ENCODE data around the gene TNFRSF4.

Gene TNFRSF4

DNA sequence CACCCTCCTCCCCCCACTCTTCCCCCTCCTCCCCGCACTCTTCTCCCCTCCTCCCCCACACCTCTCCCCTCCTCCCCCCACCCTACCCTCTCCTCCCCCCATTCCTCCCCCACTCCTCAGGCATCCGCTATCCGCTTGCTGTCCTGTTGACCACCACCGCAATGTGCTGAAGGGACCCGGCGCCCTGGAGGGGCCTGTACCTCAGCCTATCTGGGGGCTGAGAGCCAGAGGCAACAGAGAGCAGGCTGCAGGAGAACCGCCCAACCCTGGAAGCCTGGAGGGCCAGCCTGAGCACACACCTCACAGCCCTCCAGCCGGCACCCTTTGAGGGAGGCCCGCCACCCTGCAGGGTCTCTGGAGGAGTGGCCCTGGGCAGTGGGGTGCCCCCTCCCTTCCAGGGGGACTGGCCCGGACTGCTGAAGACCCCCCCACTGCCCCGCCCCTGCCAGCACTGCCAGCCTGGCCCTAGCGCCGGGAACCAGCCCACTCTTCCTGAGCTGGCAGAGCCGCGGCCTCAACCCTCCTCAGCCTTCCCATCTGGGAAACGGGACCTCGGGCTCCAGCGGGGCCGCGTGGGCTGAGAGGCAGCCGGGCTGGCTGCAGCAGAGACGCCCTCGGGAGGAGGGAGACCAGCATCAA, 31.3 kb upstream of the TNFRSF4 start:
- no peak for DNase-seq

DNA sequence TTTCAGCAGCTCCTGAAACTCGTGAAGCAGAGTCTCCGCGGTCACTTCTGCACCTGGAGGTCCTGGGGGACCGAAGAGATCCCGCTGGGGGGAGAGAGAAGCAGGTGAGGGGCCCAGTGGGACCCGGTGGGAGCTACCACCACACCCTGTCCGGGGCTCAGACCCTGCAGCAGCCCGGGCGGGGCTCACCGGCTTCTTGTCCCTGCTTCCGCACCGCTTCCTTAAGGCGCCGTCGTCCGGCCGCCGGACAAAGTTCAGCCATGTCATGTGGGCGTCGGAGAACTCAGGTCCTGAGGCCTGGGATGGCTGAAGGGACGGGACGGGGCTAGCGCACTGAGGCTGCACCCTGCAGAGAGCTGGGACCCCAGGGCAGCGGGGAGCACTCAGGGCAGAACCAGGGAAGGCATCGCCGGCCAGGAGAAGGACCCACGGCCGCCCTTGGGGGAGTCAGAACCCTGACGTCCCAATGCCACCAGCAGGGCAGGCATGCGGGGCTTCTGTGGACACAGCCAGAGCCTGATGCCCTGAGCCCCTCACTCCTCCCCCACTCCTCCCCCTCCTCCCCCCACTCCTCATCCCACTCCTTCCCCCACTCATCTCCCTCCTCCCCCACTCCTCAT, 30.3 kb upstream of the TNFRSF4 start:
- DNase-seq, result no peak

DNA sequence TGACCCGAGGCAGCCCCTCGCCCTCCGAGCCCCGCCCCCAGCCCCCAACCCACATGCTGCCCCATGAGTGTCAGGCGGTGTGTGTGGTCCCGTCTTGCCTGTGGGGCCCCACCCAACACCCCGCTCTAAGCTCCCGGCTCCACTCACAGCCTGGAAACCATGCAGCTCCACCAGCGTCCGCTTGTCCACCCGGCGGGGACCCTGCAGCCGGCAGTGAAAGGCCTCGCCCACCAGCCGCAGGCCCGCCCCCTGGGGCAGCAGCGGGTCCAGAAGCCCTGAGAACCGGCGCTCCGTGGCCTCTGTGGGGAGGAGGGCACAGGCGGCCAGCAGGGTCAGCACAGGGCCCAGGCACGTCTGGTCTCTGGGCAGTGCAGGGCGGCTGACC, 29.8 kb upstream of the TNFRSF4 start:
- DNase-seq, result no peak

DNA sequence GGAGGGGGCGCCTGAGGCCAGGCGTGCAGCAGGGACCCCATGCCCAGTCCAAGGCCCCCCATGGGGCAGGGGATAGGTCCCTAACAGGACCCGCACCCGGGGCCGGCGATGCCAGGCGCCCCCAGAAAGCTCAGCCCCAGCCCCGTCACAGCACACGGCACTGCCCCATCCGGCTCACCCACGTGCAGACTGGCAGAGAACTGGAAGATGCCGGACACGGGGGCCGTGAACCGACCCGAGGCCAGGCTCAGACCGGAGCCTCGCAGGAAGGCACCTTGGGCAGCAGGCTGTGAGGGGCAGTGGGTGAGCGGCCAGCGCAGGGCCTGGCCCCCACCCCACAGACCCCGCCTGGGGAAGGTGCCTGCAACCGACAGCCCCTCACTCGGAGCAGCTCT, 29.3 kb upstream of the TNFRSF4 start:
- no peak for DNase-seq

DNA sequence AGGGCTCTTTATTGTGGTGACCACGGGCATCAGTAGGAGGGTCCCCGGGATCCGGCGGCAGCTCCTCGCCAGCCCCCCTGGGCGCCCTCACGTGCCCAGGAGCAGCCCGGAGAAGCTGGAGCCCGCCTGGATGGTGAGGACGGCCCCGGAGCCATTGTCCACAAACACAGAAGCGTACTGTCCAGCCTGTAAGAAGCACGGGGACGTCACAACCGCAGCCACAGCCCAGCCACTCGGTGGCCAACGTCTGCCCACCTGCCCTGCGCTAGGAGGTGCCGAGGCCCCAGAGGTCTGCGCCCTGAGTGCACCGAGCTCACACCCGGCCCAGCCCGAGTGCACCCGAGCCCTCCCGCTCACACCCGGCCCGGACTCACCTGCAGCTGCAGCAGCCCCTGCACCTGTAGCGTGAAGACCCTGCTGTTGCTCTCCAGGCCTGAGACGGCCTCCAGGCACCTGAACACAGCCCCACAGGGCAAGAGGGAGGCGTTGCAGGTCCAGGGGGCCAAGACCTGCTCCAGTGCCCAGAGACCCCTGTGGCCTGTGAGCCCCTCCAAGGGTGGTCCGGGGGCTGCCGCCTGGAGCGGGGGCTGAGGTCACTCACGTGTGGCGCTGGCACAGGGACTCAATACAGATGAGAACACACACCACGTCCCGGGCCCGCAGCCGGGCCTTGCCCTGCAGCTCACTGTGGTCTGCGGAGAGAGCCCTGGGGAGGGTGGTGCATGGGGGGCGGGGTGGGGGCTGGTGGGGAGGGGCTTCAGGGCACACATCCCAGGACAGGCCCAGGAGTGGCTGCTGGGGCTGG, 28.7 kb upstream of the TNFRSF4 start:
- no peak for DNase-seq

DNA sequence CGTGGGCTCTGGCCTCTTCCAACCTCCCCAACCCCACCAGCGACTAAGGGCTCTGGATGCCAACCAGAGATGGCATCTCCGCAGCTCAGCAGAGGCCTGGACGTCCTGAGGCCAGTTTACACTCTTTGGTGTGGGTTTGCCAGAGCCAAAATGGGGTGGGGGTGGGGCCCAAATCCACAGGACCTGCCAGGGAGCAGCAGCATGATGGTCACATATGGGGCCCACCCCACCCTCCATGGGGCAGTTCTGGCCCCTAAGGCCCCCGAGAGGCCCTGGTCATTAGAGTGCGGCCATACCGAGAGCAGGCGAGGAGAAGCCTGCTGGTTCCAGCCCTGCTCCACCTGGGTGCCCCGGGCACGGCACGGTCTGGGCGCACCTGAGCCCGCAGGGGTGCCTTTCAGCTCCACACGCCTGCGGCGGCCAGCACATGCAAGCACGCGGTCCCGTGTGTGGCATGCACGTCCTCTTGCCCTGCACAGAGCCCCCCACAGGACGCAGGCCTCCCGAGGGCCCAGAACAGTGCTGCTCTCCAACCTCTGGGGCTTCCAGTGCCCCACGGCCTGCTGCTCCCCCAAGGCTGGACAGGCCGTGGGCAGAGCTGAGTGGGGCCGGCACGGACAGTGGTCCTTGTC, 27.8 kb upstream of the TNFRSF4 start:
- DNase-seq, result no peak

DNA sequence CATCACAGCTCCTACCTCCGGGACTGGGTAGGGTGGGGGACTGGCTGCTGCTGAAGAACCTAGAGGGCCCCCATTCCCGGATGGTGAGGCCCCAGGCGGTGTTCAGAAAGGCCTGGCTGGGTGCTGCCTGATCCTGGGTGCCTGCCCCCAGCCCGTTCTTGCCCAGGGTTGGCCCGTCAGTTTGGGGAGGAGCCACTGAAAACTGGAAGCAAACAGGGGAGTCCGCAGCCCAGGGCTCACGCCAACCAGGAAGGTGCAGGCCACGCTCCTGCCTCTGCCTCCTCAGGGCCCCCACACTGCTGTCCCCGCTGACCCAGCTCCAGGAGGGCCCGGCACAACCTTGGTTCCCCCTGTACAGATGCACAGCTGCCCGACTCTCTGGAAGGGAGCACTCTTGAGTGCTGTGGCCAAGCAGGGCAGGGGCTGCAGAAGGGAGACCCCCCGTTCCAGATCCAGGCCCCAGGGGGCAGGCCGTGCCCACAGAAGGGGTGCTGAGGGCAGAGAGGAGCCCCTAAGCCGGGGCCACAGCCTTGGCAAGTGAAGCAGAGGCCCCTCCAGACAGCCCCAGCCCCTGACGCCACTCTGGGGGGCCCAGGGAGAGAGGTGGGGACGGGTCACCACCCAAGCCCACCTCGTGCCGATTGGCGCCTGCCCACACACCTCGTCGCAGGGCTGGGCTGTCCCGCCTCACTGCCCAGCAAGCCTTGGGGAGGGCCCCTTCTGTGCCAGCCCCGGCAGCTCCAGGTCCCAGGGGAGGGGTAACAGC, 27.1 kb upstream of the TNFRSF4 start:
- no peak for DNase-seq

DNA sequence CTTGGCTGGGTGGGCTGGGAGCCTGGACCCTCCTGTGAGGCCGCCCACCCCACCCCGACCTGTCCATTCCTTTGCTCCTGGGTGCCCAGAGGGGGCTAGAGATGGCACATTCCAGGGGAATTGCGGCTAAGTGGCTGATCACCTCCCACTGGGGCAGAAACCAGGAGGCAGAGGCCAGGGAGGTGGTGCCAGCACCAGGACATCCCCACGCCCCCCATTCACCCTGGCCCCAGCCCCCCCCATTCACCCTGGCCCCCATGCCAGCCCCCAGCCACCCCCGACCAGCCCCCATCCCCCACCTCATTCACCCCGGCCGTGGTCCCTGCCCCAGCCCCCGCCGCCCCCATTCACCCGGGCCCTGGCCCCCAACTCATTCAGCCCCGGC, 26.4 kb upstream of the TNFRSF4 start:
- DNase-seq, result no peak

DNA sequence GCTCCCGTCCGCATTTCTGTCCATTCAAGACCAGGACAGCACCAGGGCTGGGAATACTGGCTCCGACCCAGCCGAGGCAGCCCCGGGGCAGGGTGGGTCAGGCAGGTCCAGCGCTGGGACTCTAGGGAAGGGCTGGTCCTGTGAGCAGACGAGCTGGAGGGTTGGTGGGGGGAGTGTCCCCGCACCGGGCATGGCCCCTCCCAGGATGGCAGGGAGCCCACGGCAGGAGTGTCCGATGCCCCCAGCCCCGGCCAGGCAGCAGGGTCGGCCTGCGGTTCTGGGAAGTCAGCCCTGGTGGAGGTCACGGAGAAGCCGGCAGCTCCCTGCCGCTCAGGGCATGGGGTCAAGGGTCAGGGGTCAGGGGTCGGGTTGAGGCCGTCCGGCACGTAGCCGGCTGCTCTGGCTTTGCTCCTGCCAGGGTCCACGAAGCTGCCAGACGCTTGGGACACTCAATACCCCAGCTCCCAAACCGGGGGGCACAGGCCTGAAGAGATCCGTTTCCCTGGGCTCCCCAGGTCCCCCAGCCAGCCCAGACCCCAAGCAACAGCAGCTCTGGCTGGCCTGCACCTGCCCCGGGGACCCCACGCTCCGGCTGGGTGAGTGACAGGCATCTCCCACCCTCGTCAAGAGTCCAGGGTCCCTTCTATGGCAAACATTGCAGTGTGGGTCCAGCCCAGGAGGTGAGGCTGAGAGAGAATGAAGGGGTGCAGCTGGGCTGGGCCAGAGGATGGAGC, 25.8 kb upstream of the TNFRSF4 start:
- no peak for DNase-seq

DNA sequence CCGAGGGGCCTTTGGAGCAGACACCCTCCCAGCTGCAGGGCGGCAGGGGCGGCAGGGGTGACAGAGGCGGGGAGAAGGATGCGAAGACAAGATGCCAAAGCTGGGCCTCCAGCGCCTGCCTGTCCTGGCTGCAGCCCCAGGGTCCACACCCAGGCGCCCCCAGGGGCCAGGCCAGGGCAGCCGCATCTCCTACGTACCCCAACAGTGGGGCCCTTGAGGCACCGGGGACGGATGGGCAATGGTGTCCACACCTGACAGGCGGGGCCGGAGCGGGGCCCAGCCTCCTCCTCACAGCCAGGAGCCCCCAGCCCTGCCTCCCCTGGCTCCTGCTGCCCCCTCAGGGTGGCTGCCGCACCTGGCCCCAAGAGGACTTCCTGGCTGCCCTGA, 25.3 kb upstream of the TNFRSF4 start:
- DNase-seq, result no peak

DNA sequence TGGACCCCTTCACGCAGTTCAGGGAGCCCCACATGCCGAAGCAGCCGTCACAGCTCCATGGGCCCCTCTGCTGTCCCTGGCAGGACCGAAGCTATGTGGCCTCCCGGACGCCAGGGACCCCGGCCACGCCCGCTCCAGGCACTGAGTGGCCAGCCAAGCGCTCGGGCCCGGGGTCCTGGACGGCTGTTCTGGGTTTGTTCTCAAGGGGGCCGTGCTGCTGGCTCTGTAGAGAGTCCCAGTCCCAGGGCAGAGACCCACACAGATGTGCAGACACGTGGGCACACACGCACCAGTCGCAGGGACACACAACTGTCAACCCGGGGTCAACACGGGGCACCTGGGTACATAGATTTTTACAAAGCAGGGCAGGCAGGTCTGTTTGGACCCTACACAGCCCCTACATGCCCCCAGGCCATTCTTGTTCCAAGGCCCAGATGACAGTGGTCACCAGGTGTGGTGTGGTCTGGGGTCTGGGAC, 24.8 kb upstream of the TNFRSF4 start:
- DNase-seq, result no peak

DNA sequence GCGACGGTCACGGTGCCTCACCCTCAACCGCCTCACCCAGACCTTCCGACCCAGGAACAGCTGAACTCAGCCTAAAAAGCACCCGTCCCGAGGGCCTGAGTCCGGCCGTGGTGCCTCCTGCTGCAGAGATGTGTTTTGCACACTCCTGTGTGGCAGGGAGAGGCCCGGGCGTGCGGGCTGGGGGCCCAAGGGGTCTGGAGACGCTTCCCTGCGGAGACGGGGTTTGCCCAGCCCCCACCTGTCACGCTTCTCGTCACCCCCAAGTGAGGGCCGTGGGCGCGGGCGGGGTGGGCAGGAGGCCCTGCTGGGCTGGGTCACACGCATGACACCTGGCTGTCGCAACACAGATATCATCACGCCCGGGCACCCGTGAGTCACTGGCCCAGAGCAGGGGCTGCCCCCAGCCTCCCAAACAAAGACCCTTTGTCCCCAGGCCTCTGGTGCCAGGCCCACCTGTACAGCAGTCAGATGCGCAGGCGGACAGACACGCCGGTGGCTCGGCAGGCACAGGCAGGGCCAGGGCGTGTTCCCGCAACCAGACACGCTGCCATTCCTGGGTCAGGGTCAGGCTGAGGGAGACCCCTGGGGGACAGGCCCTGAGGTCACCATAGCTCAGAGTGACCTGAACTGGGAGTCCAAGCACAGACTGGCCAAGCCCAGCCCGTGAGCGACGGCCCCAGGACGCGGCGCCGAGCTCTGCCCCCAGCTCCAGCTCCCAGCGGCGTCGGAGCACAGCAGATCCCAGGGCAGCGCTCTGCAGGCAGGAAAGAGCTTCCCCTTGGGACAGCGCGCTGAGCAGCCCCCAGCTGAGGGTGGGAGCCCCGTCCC, 24.1 kb upstream of the TNFRSF4 start:
- DNase-seq, result no peak

DNA sequence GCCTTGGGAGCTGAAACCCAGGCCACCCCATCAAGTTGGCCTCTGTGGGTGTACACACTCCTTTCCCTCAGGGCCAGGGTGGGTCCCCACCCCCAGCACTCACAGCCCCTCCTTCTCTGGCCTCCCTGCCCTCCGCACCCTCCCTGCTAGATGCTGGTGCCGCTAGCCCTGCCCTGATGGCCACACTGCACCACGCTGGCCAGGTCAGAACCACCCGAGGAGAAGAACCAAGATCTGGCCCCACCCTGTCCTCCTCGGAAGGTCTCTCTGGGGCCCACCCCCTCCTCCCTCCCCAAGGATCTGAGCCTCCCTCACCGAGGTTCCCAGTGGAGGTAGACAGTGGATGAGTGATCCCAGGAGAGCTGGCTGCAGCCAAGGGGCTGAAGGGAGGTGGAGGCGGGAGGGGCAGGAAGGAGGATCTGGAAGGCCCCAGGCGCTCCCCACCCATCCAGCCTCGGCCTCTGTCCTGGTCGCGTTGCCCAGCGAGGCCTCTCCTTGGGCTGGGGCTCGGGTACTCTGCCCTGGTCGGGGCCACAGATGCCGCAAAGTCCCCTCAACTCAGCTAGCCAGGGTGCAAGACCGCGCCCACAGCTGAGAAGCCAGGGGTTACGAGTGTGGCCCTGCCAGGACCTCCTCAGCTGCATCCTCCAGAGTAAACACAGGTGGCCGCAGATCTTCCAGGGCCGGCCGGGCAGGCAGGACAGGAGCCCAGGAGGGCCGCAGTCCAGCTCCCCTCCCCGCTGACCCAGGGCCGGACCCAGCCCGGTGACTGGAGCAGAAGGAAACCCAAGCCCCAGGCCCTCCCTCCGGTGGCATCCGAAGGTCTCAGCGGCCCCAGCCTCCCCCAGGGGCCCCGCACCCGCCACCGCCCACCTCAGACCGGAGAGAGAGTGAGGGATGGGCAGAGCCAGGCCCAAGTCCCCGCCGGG, 23.3 kb upstream of the TNFRSF4 start:
- DNase-seq, result no peak

DNA sequence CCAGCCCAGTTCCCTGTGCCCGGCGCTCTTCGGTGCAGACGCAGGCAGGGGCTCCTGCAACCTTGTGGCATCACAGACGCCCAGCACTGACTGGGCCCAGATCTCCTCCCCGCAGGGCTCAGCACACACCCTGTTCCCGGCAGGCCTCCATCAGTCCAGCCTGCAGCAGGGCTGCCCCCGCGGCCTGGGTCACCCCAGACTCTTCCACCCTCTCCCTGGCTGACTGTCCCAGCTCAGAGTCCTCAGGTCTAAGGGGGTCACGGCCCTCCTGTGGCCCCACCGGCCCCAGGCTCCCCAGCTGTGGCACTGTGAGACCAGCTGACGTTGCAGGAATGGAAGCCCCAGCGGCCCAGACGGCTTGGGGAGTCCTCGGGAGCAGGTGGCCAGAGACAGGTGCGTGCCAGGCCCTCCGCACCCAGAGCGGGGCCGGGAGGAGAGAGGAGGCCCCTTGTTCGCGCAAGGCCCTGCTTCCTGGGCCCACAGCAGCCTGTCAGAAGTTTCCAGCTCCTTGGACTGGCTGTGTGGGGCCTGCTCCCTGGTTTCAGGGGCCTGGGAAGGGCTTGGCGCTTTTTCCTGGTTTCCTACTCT, 22.3 kb upstream of the TNFRSF4 start:
- DNase-seq, result no peak

DNA sequence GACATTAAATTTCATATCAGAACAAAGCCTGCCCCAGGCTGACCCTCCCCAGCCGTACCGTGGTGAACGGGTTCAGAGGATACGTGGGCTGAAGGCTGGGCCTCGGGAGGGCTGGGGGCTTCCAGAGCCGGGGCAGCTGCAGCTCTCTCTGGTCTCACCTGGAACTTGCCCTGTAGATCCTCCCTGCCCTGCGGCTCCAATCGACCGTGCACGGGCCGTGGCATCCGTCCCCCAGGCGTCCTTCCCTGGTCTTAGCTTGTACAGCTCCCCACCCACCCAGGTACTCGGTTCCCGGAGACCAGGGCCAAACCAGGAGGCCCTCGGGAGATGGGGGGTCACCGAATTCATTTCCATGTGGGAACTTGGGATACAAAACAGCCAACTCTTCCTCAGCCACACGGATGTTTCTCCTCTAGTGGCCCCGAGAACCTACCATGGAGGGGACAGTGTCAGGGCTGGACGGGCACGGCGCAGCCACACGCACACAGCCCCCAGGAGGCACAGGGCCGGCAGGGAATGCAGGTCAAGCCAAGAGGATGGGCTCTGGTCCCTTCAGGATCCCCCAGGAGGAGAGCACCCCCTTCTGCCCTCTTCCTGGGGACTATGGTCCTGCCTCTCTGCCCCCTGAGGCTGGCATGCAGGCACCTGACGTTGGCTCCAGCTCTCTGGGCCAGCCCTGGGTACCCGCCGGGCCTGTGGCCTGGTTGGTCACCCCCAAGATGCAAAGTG, 21.2 kb upstream of the TNFRSF4 start:
- no peak for DNase-seq

DNA sequence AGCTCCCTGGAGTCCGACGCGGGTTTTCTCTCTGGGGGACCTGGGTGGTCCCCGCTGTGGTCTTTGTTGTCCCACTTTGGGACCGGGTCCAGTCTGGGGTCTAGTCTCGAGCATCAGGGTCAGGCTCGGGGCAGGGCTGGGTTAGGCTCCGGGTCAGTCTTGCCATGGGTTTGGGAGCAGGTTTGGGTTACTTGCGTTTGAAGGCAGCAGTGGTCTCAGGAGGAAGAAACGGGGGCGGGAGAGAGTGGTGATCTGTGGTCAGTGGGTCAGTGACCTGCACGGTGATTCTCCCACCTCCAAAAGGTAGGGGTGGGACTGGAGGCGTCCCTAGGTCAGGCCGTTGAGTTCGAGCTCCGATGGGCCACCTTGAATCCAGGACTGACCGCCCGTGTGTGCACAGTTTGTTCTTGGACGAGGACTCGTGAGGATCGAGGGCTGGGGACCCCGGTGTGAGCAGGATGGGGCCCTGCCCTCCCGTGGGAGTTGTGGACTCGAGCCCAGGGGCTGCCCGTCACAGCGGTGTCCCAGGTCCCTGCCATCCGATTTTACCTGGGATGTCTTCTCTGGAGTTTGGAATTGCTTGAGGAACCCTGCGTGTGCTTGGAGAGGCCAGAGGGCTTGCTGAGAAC, 20.3 kb upstream of the TNFRSF4 start:
- no peak for DNase-seq

DNA sequence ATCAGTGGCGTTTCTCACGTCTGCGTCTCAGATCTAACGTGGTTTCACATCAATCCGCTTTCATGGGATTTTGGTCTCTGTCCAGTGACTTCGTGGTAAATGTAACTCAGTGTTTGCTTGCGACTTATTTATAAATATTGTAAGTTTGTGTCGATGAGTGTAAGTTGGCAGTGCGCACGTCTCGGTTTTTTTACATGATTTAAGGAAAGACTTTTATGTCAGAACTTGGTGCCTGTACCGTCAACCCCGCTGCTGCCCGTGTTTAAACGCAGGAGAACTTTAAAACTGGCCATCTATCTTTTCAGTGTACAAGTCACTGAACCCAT, 19.6 kb upstream of the TNFRSF4 start:
- no peak for DNase-seq

DNA sequence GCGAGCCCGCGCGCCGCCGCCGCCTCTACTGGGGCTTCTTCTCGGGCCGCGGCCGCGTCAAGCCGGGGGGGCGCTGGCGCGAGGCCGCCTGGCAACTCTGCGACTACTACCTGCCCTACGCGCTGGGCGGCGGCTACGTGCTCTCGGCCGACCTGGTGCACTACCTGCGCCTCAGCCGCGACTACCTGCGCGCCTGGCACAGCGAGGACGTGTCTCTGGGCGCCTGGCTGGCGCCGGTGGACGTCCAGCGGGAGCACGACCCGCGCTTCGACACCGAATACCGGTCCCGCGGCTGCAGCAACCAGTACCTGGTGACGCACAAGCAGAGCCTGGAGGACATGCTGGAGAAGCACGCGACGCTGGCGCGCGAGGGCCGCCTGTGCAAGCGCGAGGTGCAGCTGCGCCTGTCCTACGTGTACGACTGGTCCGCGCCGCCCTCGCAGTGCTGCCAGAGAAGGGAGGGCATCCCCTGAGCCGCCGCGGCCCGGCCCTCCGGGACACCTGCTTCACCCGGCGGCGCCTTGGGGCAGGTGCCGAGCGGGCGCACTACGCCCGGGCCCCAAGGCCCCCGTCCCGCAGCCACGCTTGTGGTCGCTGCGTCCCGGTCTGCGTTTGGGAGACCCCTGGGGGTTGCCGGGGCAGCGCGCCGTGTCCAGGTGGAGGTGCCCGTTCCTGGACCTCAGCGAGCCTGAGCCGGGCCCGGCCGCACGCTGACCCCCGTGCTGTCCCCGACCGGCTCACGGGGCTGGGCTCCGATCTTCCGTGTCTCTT, 19.0 kb upstream of the TNFRSF4 start:
- no peak for DNase-seq
